HG03521 (cell line): Measurements from ENCODE around the gene SLC35E4.

ENCODE experiments used
- ATAC-seq: cut with Tn5 transposase; IDR thresholded peaks from one replicate; pipeline ENCODE4 v1.9.1; 2021; ENCODE audit warnings: mild to moderate bottlenecking, moderate library complexity; ENCODE audit not compliant: unreplicated experiment

Gene SLC35E4

GRCh38 chr22:30685178-30685577, 49.6 kb downstream of the SLC35E4 start:
- ATAC-seq = no peak

GRCh38 chr22:30687358-30687757, 51.8 kb downstream of the SLC35E4 start:
- no peak for ATAC-seq

GRCh38 chr22:30689622-30690021, 54.0 kb downstream of the SLC35E4 start:
- no peak for ATAC-seq

- ATAC-seq = no peak
These were observed 55.6 kb downstream of the SLC35E4 start for GRCh38 chr22:30691204-30691603.

- ATAC-seq = no peak
These were observed 58.6 kb downstream of the SLC35E4 start for GRCh38 chr22:30694171-30694639.

GRCh38 chr22:30694640-30695350, 59.2 kb downstream of the SLC35E4 start, which contains the start of gene OSBP2:
Gene OSBP2, plus strand, starts transcription at chr22:30694874. Its CDS starts 36 bp downstream, at chr22:30694910.
- ATAC-seq = no peak

GRCh38 chr22:30695351-30695851, 59.8 kb downstream of the SLC35E4 start:
- no peak for ATAC-seq

GRCh38 chr22:30695871-30696655, 60.5 kb downstream of the SLC35E4 start:
- no peak for ATAC-seq
